NCI-H1436 (cell line): ENCODE measurements around the gene RBM19.

ENCODE experiments used
- DNase-seq: peaks from one replicate; lab custom pipeline; 2025; lab: John Stamatoyannopoulos, UW

RBM19 gene

GRCh38 chr12:113987261-113988063 lies 21.3 kb upstream of the RBM19 start:
- DNase-seq: no peak

GRCh38 chr12:113984464-113984863 lies 18.3 kb upstream of the RBM19 start:
- no peak for DNase-seq

- no peak for DNase-seq
These were observed 17.8 kb upstream of the RBM19 start for GRCh38 chr12:113983777-113984448.

- no peak for DNase-seq
These were observed 17.1 kb upstream of the RBM19 start for GRCh38 chr12:113983265-113983664.

GRCh38 chr12:113981876-113982275 lies 15.8 kb upstream of the RBM19 start:
- no peak for DNase-seq

GRCh38 chr12:113980537-113981337 lies 14.6 kb upstream of the RBM19 start:
- peak; percentile 34 for DNase-seq

- no peak for DNase-seq
These were observed 13.9 kb upstream of the RBM19 start for GRCh38 chr12:113980054-113980453.

- DNase-seq: no peak
These were observed 12.0 kb upstream of the RBM19 start for GRCh38 chr12:113978080-113978479.

GRCh38 chr12:113974006-113974405 lies 7.9 kb upstream of the RBM19 start:
- no peak for DNase-seq

- DNase-seq: no peak
These were observed 7.2 kb upstream of the RBM19 start for GRCh38 chr12:113973109-113973904.

- DNase-seq: no peak
These were observed 5.3 kb upstream of the RBM19 start for GRCh38 chr12:113971392-113971791.

- no peak for DNase-seq
These were observed 4.1 kb upstream of the RBM19 start for GRCh38 chr12:113970211-113970610.

- no peak for DNase-seq
These were observed 1.2 kb upstream of the RBM19 start for GRCh38 chr12:113967368-113967767.

- DNase-seq: no peak
These were observed 3.4 kb downstream of the RBM19 start for GRCh38 chr12:113962733-113963132.

- no peak for DNase-seq
These were observed 4.0 kb downstream of the RBM19 start for GRCh38 chr12:113961921-113962710.

GRCh38 chr12:113960030-113960429 lies 6.1 kb downstream of the RBM19 start:
- no peak for DNase-seq

- no peak for DNase-seq
These were observed 7.0 kb downstream of the RBM19 start for GRCh38 chr12:113959096-113959495.

- no peak for DNase-seq
These were observed 8.0 kb downstream of the RBM19 start for GRCh38 chr12:113958108-113958507.

- no peak for DNase-seq
These were observed 8.5 kb downstream of the RBM19 start for GRCh38 chr12:113957627-113958026.

GRCh38 chr12:113955109-113955970 lies 10.8 kb downstream of the RBM19 start:
- no peak for DNase-seq
